Trophoblast cell (in vitro differentiated cells and primary cell): Measurements from ENCODE around the gene CYTIP.

Source experiments
- DNase-seq, 2 donors: peaks; one replicate each; pipeline ENCODE4 v3.0.0-alpha.2; 2016
- H2AFZ ChIP-seq: 2 replicates; pipeline ENCODE4 v1.6.1; 2013; ENCODE audit warnings: low read length, moderate library complexity, mild to moderate bottlenecking; ENCODE audit not compliant: insufficient read depth, poor library complexity
- H2AK5ac ChIP-seq: 2 replicates; pipeline ENCODE4 v1.6.1; 2013; ENCODE audit warnings: mild to moderate bottlenecking, low read length
- H2BK120ac ChIP-seq: 2 replicates; pipeline ENCODE4 v1.6.1; 2013; ENCODE audit warnings: low read length, mild to moderate bottlenecking, moderate library complexity; ENCODE audit not compliant: insufficient read depth, poor library complexity
- H2BK12ac ChIP-seq: 2 replicates; pipeline ENCODE4 v1.6.1; 2013; ENCODE audit warnings: mild to moderate bottlenecking, low read length, moderate library complexity
- H2BK5ac ChIP-seq: 2 replicates; pipeline ENCODE4 v1.6.1; 2013; ENCODE audit warnings: low read length, low read depth, moderate library complexity, mild to moderate bottlenecking; ENCODE audit not compliant: poor library complexity
- H3K14ac ChIP-seq: 2 replicates; pipeline ENCODE4 v1.6.1; 2013; ENCODE audit warnings: mild to moderate bottlenecking, low read length
- H3K18ac ChIP-seq: 2 replicates; pipeline ENCODE4 v1.6.1; 2013; ENCODE audit warnings: mild to moderate bottlenecking, low read length
- H3K23ac ChIP-seq: 2 replicates; pipeline ENCODE4 v1.6.1; 2013; ENCODE audit warnings: low read length
- H3K27ac ChIP-seq: 2 replicates; pipeline ENCODE4 v1.5.1; 2013; ENCODE audit warnings: low read depth, mild to moderate bottlenecking, inconsistent platforms, low read length, moderate library complexity
- H3K27me3 ChIP-seq: 2 replicates; pipeline ENCODE4 v1.6.1; 2013; ENCODE audit warnings: inconsistent platforms, mild to moderate bottlenecking, low read length, moderate library complexity; ENCODE audit not compliant: insufficient read depth
- H3K36me3 ChIP-seq, 2 experiments: 1 replicate in 1 of 2; 2 replicates in 1 of 2; pipeline ENCODE4 v1.6.1; 2013; ENCODE audit warnings: low read length in 2 of 2, mild to moderate bottlenecking in 2 of 2, moderate library complexity in 1 of 2; ENCODE audit not compliant: insufficient read depth in 2 of 2, control insufficient read depth in 1 of 2
- H3K4ac ChIP-seq: 2 replicates; pipeline ENCODE4 v1.6.1; 2013; ENCODE audit warnings: low read depth, mild to moderate bottlenecking, low read length, moderate library complexity
- H3K4me1 ChIP-seq, 2 experiments: 1 replicate in 1 of 2; 2 replicates in 1 of 2; pipeline ENCODE4 v1.6.1; 2013; ENCODE audit warnings: low read length in 2 of 2, mild to moderate bottlenecking in 2 of 2, moderate library complexity in 1 of 2; ENCODE audit not compliant: insufficient read depth in 2 of 2, control insufficient read depth in 1 of 2
- H3K4me2 ChIP-seq: 2 replicates; pipeline ENCODE4 v1.6.1; 2013; ENCODE audit warnings: inconsistent platforms, mild to moderate bottlenecking, low read length, moderate library complexity
- H3K4me3 ChIP-seq: 2 replicates; pipeline ENCODE4 v1.5.1; 2013; ENCODE audit warnings: mild to moderate bottlenecking, low read depth, low read length, inconsistent platforms
- H3K79me1 ChIP-seq: one replicate; pipeline ENCODE4 v1.6.1; 2013; ENCODE audit warnings: low read length
- H3K79me2 ChIP-seq: 2 replicates; pipeline ENCODE4 v1.6.1; 2013; ENCODE audit warnings: low read length, mild to moderate bottlenecking; ENCODE audit not compliant: control insufficient read depth, insufficient read depth, poor library complexity
- H3K9ac ChIP-seq: 2 replicates; pipeline ENCODE4 v1.6.1; 2013; ENCODE audit warnings: mild to moderate bottlenecking, low read length
- H3K9me3 ChIP-seq: 2 replicates; pipeline ENCODE4 v1.6.1; 2013; ENCODE audit warnings: low read depth, mild to moderate bottlenecking, control low read depth, inconsistent platforms, low read length; ENCODE audit not compliant: insufficient read depth
- H4K12ac ChIP-seq: 2 replicates; pipeline ENCODE4 v1.6.1; 2013; ENCODE audit warnings: low read depth, mild to moderate bottlenecking, low read length, moderate library complexity
- H4K8ac ChIP-seq: 2 replicates; pipeline ENCODE4 v1.6.1; 2013; ENCODE audit warnings: low read depth, mild to moderate bottlenecking, low read length, moderate library complexity
- H4K91ac ChIP-seq: one replicate; pipeline ENCODE4 v1.6.1; 2013; ENCODE audit warnings: low read depth, mild to moderate bottlenecking, low read length, moderate library complexity
- WGBS: extraction: QIAGEN DNeasy Blood & Tissue Kit; methylation state at CpG from one replicate; pipeline ENCODE4 v1.1.7; 2013; ENCODE audit warnings: missing lambda C conversion rate; ENCODE audit not compliant: insufficient read length, insufficient coverage; ENCODE audit errors: extremely low coverage; 5-methylcytosine and 5-hydroxymethylcytosine counted together

CYTIP gene

DNA sequence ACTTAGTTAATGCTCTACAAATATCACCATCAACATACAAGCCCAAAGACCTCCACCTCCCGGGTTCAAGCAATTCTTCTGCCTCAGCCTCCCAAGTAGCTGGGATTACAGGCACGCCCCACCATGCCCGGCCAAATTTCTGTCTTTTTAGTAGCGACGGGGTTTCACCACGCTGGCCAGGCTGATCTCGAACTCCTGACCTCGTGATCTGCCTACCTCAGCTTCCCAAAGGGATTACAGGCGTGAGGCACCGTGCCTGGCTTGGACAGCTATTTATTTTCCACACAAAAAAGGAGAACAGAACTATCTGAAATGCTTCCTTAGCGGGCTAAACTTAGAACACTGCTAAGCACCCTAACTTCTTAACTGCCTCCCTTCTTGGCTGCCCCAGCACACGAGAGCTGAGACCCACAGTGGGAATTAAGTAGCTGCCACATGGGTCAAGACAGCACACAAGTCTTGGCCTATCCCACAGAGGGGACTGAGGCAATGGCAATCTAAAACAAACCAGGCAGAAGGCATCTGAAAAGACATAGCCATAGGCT is 24.8 kb downstream of the CYTIP start:
- no peaks in the 10 kb centered on the region for H3K9me3 ChIP-seq
- no peak overlapping the region for H4K91ac ChIP-seq
- no peak overlapping the region for H2BK12ac ChIP-seq
- no peak overlapping the region for H3K23ac ChIP-seq
- H3K27me3 ChIP-seq = no peaks in the 10 kb centered on the region
- no peak overlapping the region for H2AFZ ChIP-seq
- H3K14ac ChIP-seq = no peak overlapping the region
- H3K4ac ChIP-seq = no peak overlapping the region
- no peaks in the 10 kb centered on the region for H3K4me1 ChIP-seq
- no peaks in the 10 kb centered on the region for H3K79me2 ChIP-seq
- H3K36me3 ChIP-seq = no peaks in the 10 kb centered on the region
- WGBS = no CpG with 5 or more reads among the region's 12 CpGs
- no peak overlapping the region for H2BK120ac ChIP-seq
- no peak overlapping the region for H3K9ac ChIP-seq
- H3K79me1 ChIP-seq = no peaks in the 10 kb centered on the region
- no peak for DNase-seq
- H4K12ac ChIP-seq = no peak overlapping the region
- H3K27ac ChIP-seq = no peak overlapping the region
- no peak overlapping the region for H3K4me2 ChIP-seq
- no peak overlapping the region for H2BK5ac ChIP-seq
- H2AK5ac ChIP-seq = no peak overlapping the region
- H3K4me3 ChIP-seq = no peak overlapping the region
- H3K18ac ChIP-seq = no peak overlapping the region
- H4K8ac ChIP-seq = no peak overlapping the region

DNA sequence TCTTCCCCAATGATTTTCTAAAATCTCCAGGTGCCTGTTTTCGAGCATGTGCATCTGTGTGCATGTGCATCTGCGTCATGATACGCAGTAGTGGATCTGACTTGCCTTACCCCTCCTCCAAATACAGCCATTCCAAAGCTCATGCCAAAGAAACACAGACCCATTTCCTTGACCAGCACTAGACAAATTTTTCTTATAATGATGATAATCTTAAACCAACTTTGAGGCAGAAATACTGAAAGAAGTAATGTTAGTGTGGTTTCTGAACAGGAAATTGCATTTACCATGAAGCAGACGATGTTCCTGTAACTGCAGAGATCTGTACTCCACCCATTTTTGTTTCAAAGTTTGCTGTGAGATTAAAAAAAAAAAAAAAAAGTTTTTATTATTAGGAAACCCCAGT is 25.6 kb downstream of the CYTIP start:
- Histone ChIP-seq H2AFZ (no peak overlapping the region), H3K27me3 (no peaks in the 10 kb centered on the region), H3K9me3 (no peaks in the 10 kb centered on the region), H3K79me1 (no peaks in the 10 kb centered on the region), H4K8ac (no peak overlapping the region), H2AK5ac (no peak overlapping the region), H3K36me3 (no peaks in the 10 kb centered on the region), H3K18ac (no peak overlapping the region), H4K91ac (no peak overlapping the region), H3K4me2 (no peak overlapping the region), H4K12ac (no peak overlapping the region), H3K27ac (no peak overlapping the region), H2BK12ac (no peak overlapping the region), H3K9ac (no peak overlapping the region), H3K4ac (no peak overlapping the region), H3K4me1 (no peaks in the 10 kb centered on the region), H3K14ac (no peak overlapping the region), H3K23ac (no peak overlapping the region), H3K4me3 (no peak overlapping the region), H2BK120ac (no peak overlapping the region), H2BK5ac (no peak overlapping the region), H3K79me2 (no peaks in the 10 kb centered on the region)
- no CpG with 5 or more reads among the region's 4 CpGs for WGBS
- DNase-seq = no peak

DNA sequence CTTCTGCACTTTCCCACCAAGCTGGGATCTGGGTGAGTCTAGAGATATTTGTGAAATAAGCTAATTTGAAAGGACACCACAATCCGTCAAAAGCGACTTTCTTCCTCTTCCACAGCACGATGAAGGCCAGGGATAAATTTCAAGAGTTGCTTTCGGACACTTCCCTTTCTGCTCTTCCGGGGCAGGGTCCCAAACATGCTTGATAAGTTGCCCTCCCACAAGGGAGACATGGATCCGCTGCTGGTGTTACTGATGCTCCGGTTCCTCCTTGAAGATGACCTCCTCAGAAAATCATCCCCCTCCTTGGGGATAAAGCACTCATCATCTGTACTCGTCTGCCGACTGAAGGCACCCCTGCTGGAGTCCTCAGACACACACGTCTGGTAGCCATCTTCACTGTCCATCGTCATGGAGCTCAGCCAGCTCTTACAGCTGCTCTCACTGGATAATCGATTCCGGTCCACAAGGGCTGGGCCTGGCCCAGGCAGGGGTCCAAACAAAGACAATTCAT is 28.2 kb downstream of the CYTIP start:
- no peaks in the 10 kb centered on the region for H3K9me3 ChIP-seq
- no peak overlapping the region for H3K4ac ChIP-seq
- H4K8ac ChIP-seq = no peak overlapping the region
- DNase-seq = no peak
- no peaks in the 10 kb centered on the region for H3K4me1 ChIP-seq
- no peak overlapping the region for H3K4me3 ChIP-seq
- no peak overlapping the region for H3K27ac ChIP-seq
- H2BK5ac ChIP-seq = no peak overlapping the region
- WGBS = no CpG with 5 or more reads among the region's 13 CpGs
- H3K79me1 ChIP-seq = no peaks in the 10 kb centered on the region
- no peak overlapping the region for H2BK12ac ChIP-seq
- H2AFZ ChIP-seq = no peak overlapping the region
- H3K18ac ChIP-seq = no peak overlapping the region
- no peak overlapping the region for H3K9ac ChIP-seq
- H2AK5ac ChIP-seq = no peak overlapping the region
- H3K79me2 ChIP-seq = no peaks in the 10 kb centered on the region
- H2BK120ac ChIP-seq = no peak overlapping the region
- no peak overlapping the region for H4K91ac ChIP-seq
- H3K27me3 ChIP-seq = no peaks in the 10 kb centered on the region
- no peak overlapping the region for H3K14ac ChIP-seq
- H3K36me3 ChIP-seq = no peaks in the 10 kb centered on the region
- H3K4me2 ChIP-seq = no peak overlapping the region
- H4K12ac ChIP-seq = no peak overlapping the region
- no peak overlapping the region for H3K23ac ChIP-seq

DNA sequence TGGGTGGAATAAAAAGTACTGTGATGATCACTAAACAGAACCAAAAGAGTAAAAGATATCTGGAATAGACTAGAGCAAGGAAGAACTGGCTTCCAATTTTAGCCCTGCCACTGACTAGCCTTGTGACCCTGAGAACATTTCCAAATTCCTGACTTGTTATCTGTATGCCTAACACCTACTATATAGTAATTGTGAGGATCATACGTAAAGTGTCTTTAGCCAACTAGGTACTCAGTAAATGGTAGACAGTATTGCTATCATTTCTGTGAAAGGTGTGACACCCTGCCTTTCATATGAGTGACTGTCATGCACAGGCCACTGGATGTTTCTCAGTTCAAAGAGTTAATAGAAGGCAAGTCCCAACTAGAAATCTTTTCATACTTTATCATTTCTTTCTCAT is 29.8 kb downstream of the CYTIP start:
- Histone ChIP-seq H3K14ac (no peak overlapping the region), H3K9ac (no peak overlapping the region), H3K79me2 (no peaks in the 10 kb centered on the region), H3K27me3 (no peaks in the 10 kb centered on the region), H2BK5ac (no peak overlapping the region), H3K18ac (no peak overlapping the region), H2BK120ac (no peak overlapping the region), H4K8ac (no peak overlapping the region), H3K79me1 (no peaks in the 10 kb centered on the region), H2AK5ac (no peak overlapping the region), H2AFZ (no peak overlapping the region), H3K36me3 (no peaks in the 10 kb centered on the region), H3K4ac (no peak overlapping the region), H3K4me2 (no peak overlapping the region), H3K9me3 (no peaks in the 10 kb centered on the region), H3K4me3 (no peak overlapping the region), H3K27ac (no peak overlapping the region), H4K91ac (no peak overlapping the region), H3K23ac (no peak overlapping the region), H2BK12ac (no peak overlapping the region), H3K4me1 (no peaks in the 10 kb centered on the region), H4K12ac (no peak overlapping the region)
- DNase-seq = no peak
- no CpG with 5 or more reads among the region's 1 CpG for WGBS
